GM12878 (cell line): ENCODE results near the gene IRF9. TPM values are rescaled to one million over a fixed set of nuclear protein-coding genes. Genes with fewer than 3 reads are reported as not detected.
A peak's percentile ranks its signal among the peaks of the same experiment; 100 is the strongest.

Source experiments
- ATAC-seq: fragments of 200-7000 bp; cut with Tn5 transposase; 3 replicates; pipeline ENCODE4 v1.9.1; 2020; ENCODE audit warnings: mild to moderate bottlenecking, moderate library complexity
- BruUV-seq: library from RNA; stranded (reverse); fragments of 400-500 nt; replicated peaks from 2 replicates; lab custom pipeline; 2021; lab: Mats Ljungman, UMichigan
- CTCF ChIA-PET: fragments of 300-600 bp; sonication (Branson Sonifier 250); formaldehyde crosslinking; extraction: SDS; loops from one replicate; lab custom pipeline; 2021; ENCODE audit warnings: inconsistent platforms; lab: Yijun Ruan, JAX
- POLR2A ChIA-PET: fragments of 350-600 bp; formaldehyde crosslinking; extraction: SDS; loops from one replicate; lab custom pipeline; 2021; ENCODE audit warnings: inconsistent platforms; lab: Charles Lee
- RAD21 ChIA-PET: fragments of 300-600 bp; sonication (Branson Sonifier 250); formaldehyde crosslinking; loops from one replicate; lab custom pipeline; 2023; ENCODE audit warnings: antibody characterized with exemption; ENCODE audit not compliant: unreplicated experiment; lab: Charles Lee
- SMC1A ChIA-PET: fragments of 300-600 bp; sonication (Branson Sonifier 250); formaldehyde crosslinking; loops from one replicate; lab custom pipeline; 2023; ENCODE audit not compliant: unreplicated experiment, uncharacterized antibody; lab: Charles Lee
- DNase-seq: peaks from one replicate; pipeline ENCODE4 v3.0.0-alpha.2; 2011; ENCODE audit warnings: low read depth, low spot score
- FAIRE-seq: peaks from 3 replicates; lab custom pipeline; 2011; peaks lifted over from hg19 to GRCh38; lab: Jason Lieb, UNC
- H2AFZ ChIP-seq: 2 replicates; pipeline ENCODE4 v1.6.0; 2011; ENCODE audit warnings: low read depth, low read length, control low read depth; ENCODE audit not compliant: control insufficient read depth
- H3K27ac ChIP-seq: 2 replicates; pipeline ENCODE4 v1.5.1; 2011; ENCODE audit warnings: control low read depth; ENCODE audit not compliant: control insufficient read depth, insufficient read depth
- H3K27me3 ChIP-seq, 2 experiments: replicated peaks in 1 of 2; 2 replicates each; pipeline versions ENCODE4 v1.6.0 to v1.6.1; 2011; ENCODE audit warnings: low read length in 1 of 2; ENCODE audit not compliant: control insufficient read depth in 2 of 2, insufficient read depth in 2 of 2
- H3K36me3 ChIP-seq, 2 experiments: 2 replicates each; pipeline ENCODE4 v1.5.1; 2011; ENCODE audit warnings: low read length in 1 of 2; ENCODE audit not compliant: control insufficient read depth in 2 of 2, insufficient read depth in 2 of 2
- H3K4me1 ChIP-seq: 2 replicates; pipeline ENCODE4 v1.6.1; 2011; ENCODE audit warnings: mild to moderate bottlenecking, low read length, moderate library complexity, mixed read lengths; ENCODE audit not compliant: control insufficient read depth, insufficient read depth
- H3K4me2 ChIP-seq: 2 replicates; pipeline ENCODE4 v1.6.0; 2011; ENCODE audit warnings: control low read depth; ENCODE audit not compliant: control insufficient read depth, insufficient read depth
- H3K4me3 ChIP-seq: fragments of 200-600 bp; sonication (generic); 2 replicates; pipeline ENCODE4 v1.5.1; 2016
- H3K79me2 ChIP-seq: 2 replicates; pipeline ENCODE4 v1.6.0; 2011; ENCODE audit warnings: low read length; ENCODE audit not compliant: control insufficient read depth, insufficient read depth
- H3K9ac ChIP-seq: 2 replicates; pipeline ENCODE4 v1.8.0; 2011; ENCODE audit warnings: low read length, control low read depth, mixed read lengths; ENCODE audit not compliant: control insufficient read depth, insufficient read depth
- H3K9me3 ChIP-seq: replicated peaks from 3 replicates; pipeline ENCODE4 v1.5.1; 2011; ENCODE audit warnings: mild to moderate bottlenecking, low read length; ENCODE audit not compliant: control insufficient read depth, insufficient read depth
- H4K20me1 ChIP-seq: 2 replicates; pipeline ENCODE4 v1.6.0; 2011; ENCODE audit not compliant: control insufficient read depth, insufficient read depth
- BCLAF1 ChIP-seq: fragments of 450-650 bp; IDR thresholded peaks from 2 replicates; pipeline ENCODE4 v1.6.1; 2017; ENCODE audit warnings: antibody characterized with exemption, mild to moderate bottlenecking, moderate library complexity
- ESRRA ChIP-seq: IDR thresholded peaks from 2 replicates; pipeline ENCODE4 v1.6.1; 2012; ENCODE audit warnings: mild to moderate bottlenecking, low read length, improper control_type of control experiment
- NBN ChIP-seq: fragments of 450-650 bp; IDR thresholded peaks from 2 replicates; pipeline ENCODE4 v1.6.1; 2016
- NRF1 ChIP-seq: conservative IDR thresholded peaks from 2 replicates; pipeline ENCODE4 v1.6.1; 2011; ENCODE audit warnings: mild to moderate bottlenecking, low read depth, low read length, improper control_type of control experiment
- PAX8 ChIP-seq: fragments of 450-650 bp; IDR thresholded peaks from 2 replicates; pipeline ENCODE4 v1.6.1; 2017; ENCODE audit warnings: mild to moderate bottlenecking, moderate library complexity
- REST ChIP-seq: IDR thresholded peaks from 2 replicates; pipeline ENCODE4 v1.6.1; 2012; ENCODE audit warnings: mild to moderate bottlenecking, low read depth, low read length
- STAT1 ChIP-seq: fragments of 450-650 bp; conservative IDR thresholded peaks from 2 replicates; pipeline ENCODE4 v1.6.1; 2014; ENCODE audit warnings: antibody characterized with exemption, mild to moderate bottlenecking
- ZBTB33 ChIP-seq: fragments of 450-650 bp; IDR thresholded peaks from 2 replicates; pipeline ENCODE4 v1.6.1; 2017; ENCODE audit warnings: mild to moderate bottlenecking
- ZBTB4 ChIP-seq: fragments of 450-650 bp; formaldehyde crosslinking; IDR thresholded peaks from 2 replicates; pipeline ENCODE4 v1.4.0; 2022; ENCODE audit warnings: mild to moderate bottlenecking, moderate library complexity
- WGBS: methylation state at CpG from one replicate; pipeline ENCODE4 v1.1.6; 2016; ENCODE audit warnings: low lambda C conversion rate; ENCODE audit not compliant: insufficient replicate concordance, insufficient coverage; ENCODE audit errors: missing lambda C conversion rate; 5-methylcytosine and 5-hydroxymethylcytosine counted together
- in situ Hi-C: fragments of 300-500 bp; cut with MboI; formaldehyde crosslinking; loops from 9 replicates; pipeline ENCODE4 v1.14.3; 2018; ENCODE audit warnings: mixed read lengths
- intact Hi-C: fragments of 100-400 bp; cut with micrococcal nuclease; formaldehyde crosslinking; loops from one replicate; pipeline ENCODE4 v1.14.2; 2022; ENCODE audit not compliant: unreplicated experiment
- polyA plus RNA-seq, 11 experiments: library from polyadenylated mRNA; depleted of rRNA in 4 of 11; unstranded in 6 of 11; stranded (reverse) in 5 of 11; fragments of >200 nt; fragmentation: Nextera tagmentation in 4 of 11; fragmentation: Illumina TruSeq in 1 of 11; extraction: Ambion mirVana in 4 of 11; extraction: Trizol in 1 of 11; gene quantifications; 1 replicate in 1 of 11; 2 replicates in 10 of 11; pipeline versions ENCODE4 v1.2.1 to v1.2.3, GENCODE V29; 2011 to 2016; ENCODE audit warnings: inconsistent platforms in 2 of 11, missing spikeins in 2 of 11, low read depth in 1 of 11
- total RNA-seq, 4 experiments: library from RNA; depleted of rRNA in 3 of 4; stranded (reverse); fragments of >200 nt in 3 of 4; fragmentation: Illumina TruSeq in 1 of 4; extraction: Trizol in 1 of 4; gene quantifications; 2 replicates each; pipeline versions ENCODE4 v1.2.1 to v1.2.3, GENCODE V29; 2013 to 2021

The IRF9 gene
- total and polyA plus RNA-seq, 10 of the 15 experiments (the other 5 are each of a cell fraction or from before 2014, with no cell fraction given), result 47.6 to 234 (median 148) TPM

GRCh38 chr14:24215495-24216344, 54.7 kb downstream of the IRF9 start, which contains the start of gene MDP1:
Gene MDP1 (minus strand): TSS chr14:24216066. CDS start chr14:24215955, 111 bp downstream.
- Histone ChIP-seq H3K4me2 (peak within 1 kb of the TSS; percentile 75), H2AFZ (peak within 1 kb of the TSS; percentile 98), H3K27me3 (no peaks in the 10 kb centered on the region), H3K36me3 (peaks cover 2 to 15% of the 10 kb centered on the region in 2 experiments; a peak in 3 of 4 replicates), H3K4me1 (peaks cover 15% of the 10 kb centered on the region), H3K79me2 (peaks cover 21% of the 10 kb centered on the region), H3K9me3 (no peaks in the 10 kb centered on the region), H4K20me1 (no peaks in the 10 kb centered on the region), H3K4me3 (peak within 1 kb of the TSS; percentile 86), H3K27ac (peak within 1 kb of the TSS; percentile 82), H3K9ac (peak within 1 kb of the TSS; percentile 85)
- ChIA-PET CTCF (interaction anchor here (0.6 to 6.3 kb wide), 30 partner anchors 9 to 107 kb away, joined by 3 to 54 read pairs (median 4); partner anchors contain the start of genes CIDEB, DCAF11, DHRS1 and GMPR2), POLR2A (interaction anchor here (0.5 to 3.6 kb wide), 14 partner anchors 13 to 84 kb away, joined by 3 to 18 read pairs (median 6); partner anchors contain the start of genes DHRS1, IRF9, NOP9 and PSME1), RAD21 (interaction anchor here (0.7 to 3.6 kb wide), 17 partner anchors 12 to 151 kb away, joined by 3 to 23 read pairs (median 4); partner anchors contain the start of genes CIDEB, DHRS1, EMC9 and IPO4), SMC1A (interaction anchor here (0.7 to 2.6 kb wide), 9 partner anchors 20 to 135 kb away, joined by 3 to 17 read pairs (median 5); partner anchors contain the start of genes CIDEB, DHRS1, IRF9 and NOP9)
- no TSS peak for BruUV-seq
- WGBS, result under 1% methylated on average over 40 of the region's 40 CpGs
- FAIRE-seq (peak; percentile 38), ATAC-seq (peak; percentile 83), DNase-seq (peak; percentile 79)
- in situ Hi-C loops (no loop called here), intact Hi-C loops (loop anchor here (1.0 to 10.0 kb wide), 4 partner anchors 27 to 201 kb away; partner anchors contain the start of genes RABGGTA and TINF2)
- TF ChIP-seq BCLAF1, result no peak
- TF ChIP-seq ZBTB4 (CRISPR knock-in tag), result 0 out of 2 replicates have a peak, but pooled peaks have one; percentile 20
- TF ChIP-seq ZBTB33, result no peak
- TF ChIP-seq ESRRA, result no peak
- TF ChIP-seq NRF1, result 0 out of 2 replicates have a peak, but pooled peaks have one; percentile 9
- TF ChIP-seq REST, result no peak
- 0 out of 2 replicates have a peak, but pooled peaks have one; percentile 63 for TF ChIP-seq STAT1
- TF ChIP-seq NBN, result peak; percentile 86
- TF ChIP-seq PAX8, result no peak
